ENCODE results near the gene ACSS2.
A peak's percentile ranks its signal among the peaks of the same experiment; 100 is the strongest.

ACSS2 gene

DNA sequence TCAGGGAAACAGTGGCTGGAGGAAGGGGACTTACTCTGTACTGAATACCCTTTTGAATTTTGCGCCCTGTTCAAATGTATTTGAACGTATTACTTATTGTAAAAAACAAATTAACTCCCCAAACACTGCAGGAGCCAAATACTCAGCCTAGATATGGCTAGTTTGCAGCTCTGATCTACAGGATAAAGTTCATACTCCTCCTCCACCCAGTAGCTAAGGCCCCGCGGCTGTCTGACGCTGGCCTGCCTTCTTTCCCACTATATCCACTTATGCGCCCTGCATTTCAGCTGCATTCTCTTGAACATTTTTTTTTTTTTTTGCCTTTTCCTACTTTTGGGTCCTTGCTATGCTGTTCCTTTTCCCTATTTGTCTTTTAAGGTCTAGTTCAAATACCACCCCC is 72.7 kb downstream of the ACSS2 start:
- no peak for DNase-seq (ENCODE audit: low read depth, low spot score)

DNA sequence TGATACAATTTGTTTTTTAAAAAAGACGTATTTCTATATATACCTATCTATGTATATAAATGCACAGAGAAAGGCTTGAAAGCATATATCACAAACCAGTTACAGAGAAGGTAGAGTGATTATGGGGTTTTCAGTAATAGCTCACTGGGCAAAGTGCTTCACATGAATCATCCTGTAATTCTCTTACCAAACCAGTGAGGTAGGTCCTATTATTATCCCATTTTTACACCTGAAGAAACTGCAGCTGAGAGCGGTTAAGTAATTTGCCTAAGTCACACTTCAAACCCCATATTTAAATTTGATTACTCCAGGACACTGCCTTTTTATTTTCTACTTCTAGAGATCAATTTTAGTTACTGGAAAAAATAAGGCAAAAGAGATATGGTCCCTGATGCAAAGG is 74.8 kb downstream of the ACSS2 start:
- DNase-seq (ENCODE audit: low read depth, low spot score), result no peak

DNA sequence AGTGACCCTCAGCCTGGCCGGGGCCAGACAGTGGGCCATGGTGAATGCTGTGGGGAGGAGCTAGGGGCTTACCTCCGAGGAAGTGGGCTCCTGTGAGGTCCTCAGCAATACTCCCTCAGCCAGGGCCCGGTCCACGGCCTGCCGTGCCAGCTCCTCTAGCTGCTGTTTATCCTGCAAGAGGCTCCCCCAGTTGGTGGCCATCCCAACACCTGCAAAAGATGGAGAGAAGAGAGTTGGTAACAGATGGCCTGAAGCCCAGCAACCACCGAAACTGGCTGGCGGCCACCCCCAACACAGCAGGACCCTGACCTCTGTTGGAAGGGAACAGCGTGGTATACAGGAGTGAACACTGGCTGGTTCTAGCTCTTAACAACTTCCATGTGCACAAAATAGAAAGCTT is 75.2 kb downstream of the ACSS2 start:
- DNase-seq (ENCODE audit: low read depth, low spot score), result peak; percentile 81

DNA sequence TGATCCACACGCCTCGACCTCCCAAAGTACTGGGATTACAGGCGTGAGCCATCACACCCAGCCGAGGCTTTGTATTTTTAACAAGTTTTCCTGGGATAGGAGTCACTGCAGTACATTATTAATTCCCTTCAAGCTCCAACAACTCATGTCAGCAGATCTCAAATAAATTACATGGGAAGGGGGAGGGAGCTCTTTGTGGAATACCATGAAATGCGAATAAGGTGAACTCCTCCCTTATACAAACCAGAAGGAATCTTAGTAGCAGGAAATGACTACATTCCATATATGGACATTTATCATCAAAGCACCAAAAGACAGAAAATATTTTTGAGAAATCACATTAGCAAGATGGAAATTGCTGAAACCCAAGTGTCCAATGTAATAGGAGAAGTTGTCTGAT is 76.3 kb downstream of the ACSS2 start:
- no peak for DNase-seq (ENCODE audit: low read depth, low spot score)

DNA sequence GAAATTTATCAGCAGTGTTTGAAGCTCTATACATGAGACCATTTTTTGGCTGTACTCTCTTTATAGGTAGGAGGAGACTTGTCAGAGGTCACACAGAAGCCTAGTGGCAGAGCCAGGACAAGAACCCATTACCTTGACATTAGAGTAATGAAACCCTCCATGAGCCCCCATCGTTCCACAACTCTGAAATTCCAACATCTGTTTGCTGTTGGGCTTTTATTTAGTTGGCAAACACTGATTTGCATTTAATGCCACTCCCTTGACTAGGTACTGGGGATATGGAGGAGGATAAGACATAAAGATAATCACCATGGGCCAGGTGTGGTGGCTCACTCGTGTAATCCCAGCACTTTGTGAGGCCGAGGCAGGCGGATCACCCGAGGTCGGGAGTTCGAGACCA is 77.5 kb downstream of the ACSS2 start:
- no peak for DNase-seq (ENCODE audit: low read depth, low spot score)

DNA sequence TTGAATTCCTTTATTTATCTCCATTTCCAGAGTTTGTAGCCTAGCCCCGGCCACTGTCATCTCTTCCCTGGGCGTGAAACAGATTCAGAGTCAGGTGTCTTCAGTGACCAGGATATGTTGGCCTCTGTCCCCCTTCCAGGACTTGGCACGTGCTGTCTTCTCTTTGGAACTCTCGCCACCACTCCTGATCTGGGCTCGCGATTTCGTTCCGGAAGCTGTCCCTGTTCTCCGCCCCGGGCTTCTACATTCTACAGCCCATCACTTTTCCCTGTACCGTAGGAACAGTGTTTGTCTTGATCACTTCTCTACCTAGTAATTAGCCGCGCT is 78.5 kb downstream of the ACSS2 start:
- no peak for DNase-seq (ENCODE audit: low read depth, low spot score)

DNA sequence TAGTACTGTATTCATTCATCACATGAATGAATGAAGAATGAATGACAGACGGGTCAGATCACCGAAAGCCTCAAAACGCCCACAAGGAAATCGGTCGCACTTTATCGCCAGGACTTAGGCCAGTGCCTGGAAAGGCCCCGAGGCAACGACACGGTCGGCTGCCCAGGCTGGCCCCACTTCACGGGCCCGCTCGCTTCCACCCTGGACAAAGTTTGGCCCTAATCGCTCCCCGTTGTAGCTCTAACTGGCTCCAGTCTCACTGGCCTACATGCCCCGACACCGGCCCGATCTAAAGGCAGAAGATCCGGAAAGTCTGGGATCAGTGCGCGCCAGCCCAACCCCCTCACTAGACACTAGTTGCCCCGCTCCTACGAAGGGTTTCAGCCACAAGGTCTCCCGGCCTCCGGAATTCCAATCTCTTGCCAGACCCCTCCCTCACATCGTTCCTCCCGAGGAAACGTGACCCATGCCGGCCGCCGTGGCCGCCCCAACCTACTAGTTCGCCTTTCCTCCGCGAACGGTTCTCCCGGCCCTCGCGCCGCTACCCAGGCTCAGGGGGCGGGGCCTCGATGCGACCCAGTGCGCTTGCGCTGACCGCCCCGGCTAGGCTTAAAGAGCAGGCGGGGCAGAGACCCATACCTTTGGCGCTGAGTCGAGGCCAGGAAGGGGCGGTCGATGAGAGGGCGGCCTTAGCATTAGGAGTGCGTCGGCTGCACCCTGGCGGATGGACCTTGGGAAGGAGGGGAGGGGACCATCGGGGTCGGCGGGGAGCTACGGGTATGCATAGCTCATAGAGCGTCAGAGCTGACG is 79.0 kb downstream of the ACSS2 start, which contains the start of the genes GSS and MYH7B:
GSS (minus strand) TSS at position 576 of the 810 bp plus-strand sequence. CDS start 3,954 bp downstream, outside the sequence.
MYH7B (plus strand) TSS at position 638 of the 810 bp plus-strand sequence. CDS start 22,138 bp downstream, outside the sequence.
- peak; percentile 89 for DNase-seq (ENCODE audit: low read depth, low spot score)

DNA sequence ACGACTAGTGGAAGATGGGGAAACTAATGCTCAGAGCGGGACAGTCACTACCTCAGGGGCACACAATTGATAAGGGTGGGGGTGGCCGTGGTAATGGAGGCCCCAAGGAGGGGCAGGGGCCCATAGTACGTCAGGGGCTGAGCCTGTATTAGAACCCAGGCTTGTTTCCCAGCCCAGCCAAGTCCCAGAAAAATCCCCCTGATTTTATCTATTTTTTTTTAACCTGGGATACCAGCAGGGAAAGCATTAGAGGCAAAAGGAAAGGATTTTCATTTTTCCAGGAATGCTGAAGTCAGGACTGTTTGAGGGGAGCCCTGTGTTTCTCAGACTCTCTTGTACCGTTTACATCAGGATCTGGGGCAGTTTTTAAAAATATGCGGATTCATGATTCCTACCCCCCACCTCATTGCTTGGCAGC is 79.6 kb downstream of the ACSS2 start:
- DNase-seq (ENCODE audit: low read depth, low spot score), result no peak

DNA sequence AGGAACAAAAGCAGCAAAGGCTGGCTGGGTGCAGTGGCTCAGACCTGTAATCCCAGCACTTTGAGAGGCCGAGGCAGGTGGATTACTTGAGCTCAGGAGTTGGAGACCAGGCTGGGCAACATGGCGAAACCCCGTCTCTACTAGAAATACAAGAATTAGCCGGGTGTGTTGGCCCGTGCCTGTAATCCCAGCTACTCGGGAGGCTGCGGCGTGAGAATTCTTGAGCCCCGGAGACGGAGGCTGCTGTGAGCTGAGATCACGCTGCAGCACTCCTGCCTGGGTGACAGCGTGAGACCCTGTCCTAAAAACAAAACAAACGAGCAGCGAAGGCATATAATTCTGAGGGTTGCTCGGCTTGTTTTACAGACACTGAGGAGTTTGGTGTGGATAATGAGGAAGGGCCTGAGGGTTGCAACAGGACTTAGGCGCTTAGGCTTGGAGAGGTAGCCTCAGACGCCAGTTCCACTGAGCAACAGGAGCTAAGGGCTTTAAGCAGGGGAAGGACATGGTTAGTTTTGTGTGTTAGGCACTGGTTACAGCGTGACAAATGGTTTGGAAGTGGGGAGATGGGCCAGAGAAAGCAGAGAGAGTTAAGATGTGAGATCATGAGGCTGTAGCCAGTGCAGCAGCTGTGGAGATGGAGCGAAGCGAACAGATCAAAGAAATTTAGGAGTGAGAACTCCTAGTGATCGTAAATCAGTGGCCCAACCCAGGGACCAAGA is 80.5 kb downstream of the ACSS2 start:
- DNase-seq (ENCODE audit: low read depth, low spot score), result no peak

DNA sequence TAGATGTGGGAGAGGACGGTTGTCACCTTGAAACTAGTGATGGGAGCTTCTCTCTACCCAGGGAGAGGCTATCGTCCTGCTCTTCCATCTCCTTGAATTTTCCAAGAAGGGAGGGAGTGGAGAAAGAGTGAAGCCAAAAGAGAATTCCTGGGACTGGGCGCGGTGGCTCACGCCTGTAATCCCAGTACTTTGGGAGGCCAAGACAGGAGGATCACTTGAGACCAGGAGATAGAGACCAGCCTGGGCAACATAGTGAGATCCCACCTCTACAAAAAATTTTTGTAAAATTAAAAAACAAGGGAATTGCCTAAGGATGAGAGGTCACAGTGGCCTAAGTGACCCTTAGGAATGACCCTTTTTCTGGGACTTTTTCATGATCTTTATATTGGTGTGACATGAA is 88.1 kb downstream of the ACSS2 start:
- no peak for DNase-seq (ENCODE audit: low read depth, low spot score)

DNA sequence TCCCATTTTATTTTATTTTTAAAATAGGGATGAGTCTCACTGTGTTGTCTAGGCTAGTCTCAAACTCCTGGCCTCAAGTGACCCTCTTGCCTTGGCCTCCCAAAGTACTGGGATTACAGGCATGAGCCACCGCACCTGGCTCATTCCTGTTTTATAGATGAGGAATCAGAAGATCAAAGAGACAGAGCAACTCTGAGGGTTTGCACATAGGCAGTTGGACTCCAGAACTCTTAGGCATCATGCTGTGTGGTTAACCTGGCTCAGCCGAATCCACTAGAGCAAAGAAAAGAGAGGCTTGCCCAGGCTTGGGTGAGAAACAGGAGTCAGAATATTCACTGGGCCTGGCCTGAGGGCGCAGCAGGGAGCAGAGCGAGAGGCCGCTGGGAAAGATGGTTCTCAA is 88.6 kb downstream of the ACSS2 start:
- DNase-seq (ENCODE audit: low read depth, low spot score), result no peak

DNA sequence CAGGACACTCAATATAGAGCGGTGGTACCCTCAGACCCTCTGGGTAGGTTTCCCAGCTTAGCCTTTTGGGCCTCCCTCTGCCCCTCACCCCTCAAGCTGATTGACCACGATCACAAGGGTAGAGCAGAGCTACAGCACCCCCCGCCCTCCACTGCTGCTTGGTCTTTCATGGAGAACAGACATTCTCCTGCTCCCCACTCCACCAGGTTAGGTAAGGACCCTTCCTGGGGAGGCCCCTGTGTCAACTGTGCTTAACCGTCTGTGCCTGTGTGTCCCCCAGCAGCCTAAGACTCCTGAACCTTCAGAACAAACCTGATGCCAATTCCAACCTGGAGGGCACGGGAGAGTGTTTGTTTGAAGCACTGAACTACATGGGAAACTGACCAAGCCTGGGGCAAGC is 91.0 kb downstream of the ACSS2 start:
- no peak for DNase-seq (ENCODE audit: low read depth, low spot score)

DNA sequence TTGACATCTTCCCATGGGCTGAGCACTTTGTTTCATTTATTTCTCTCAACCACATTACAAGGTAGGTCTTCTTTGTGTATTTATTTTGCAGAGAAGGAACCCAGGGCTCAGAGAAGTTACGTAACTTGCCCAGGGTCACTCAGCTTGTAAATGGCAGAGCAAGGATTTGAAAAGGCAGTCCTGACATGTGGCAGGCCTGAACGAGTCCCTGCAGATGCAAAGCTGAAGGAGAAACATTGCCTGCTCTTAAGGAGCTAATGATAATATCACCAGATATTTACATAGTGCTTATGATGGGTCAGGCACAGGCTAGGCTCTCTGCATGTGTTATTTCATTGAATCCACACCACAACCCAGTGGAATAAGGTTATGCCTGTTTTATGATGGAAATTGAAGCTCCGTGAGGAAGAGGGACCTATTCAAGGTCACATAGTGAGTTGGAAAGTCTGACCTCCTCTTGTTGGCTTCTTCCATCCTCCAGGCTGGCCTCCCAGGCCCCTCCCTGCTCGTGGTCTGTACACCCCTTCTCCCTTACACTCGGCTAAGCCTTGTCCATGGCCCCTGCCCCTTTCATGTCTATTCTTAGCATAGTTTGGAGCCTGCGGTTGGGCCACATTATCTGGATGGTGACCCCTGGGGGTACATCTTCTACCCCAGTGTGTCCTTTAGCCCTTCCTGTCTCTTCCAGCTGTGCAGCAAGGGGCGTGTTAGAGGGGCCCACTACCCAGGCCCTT is 91.8 kb downstream of the ACSS2 start:
- DNase-seq (ENCODE audit: low read depth, low spot score), result no peak

DNA sequence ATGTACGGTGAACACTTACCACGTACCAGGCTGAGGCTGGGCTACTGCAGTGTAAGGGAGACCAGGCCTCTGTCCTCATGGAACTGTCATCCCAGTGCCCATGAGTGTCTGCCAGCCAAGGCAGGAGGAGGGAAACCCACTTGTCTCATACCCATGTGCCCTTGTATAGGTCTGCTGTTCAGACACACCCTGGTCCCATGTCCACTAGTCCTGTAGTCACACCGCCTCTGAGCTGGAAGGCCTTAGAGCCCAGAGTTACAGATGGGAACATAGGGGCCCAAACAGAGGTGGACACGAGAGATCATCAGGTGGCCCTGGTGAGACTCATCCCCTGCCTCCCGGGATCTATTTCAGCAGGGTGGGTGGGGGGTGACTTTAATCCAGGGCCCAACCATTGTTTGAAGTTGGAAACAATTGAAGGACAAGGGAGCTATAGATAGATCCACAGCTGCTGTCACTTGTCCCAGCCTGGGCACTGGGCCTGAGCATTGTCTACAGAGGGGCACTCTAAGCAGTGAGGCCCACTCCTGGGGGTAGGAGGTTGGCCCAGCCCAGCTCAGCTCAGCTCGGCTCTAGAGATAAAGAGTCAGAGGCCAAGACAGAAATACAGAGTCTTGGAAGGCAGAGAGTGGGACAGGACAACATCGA is 93.9 kb downstream of the ACSS2 start:
- DNase-seq (ENCODE audit: low read depth, low spot score), result no peak

DNA sequence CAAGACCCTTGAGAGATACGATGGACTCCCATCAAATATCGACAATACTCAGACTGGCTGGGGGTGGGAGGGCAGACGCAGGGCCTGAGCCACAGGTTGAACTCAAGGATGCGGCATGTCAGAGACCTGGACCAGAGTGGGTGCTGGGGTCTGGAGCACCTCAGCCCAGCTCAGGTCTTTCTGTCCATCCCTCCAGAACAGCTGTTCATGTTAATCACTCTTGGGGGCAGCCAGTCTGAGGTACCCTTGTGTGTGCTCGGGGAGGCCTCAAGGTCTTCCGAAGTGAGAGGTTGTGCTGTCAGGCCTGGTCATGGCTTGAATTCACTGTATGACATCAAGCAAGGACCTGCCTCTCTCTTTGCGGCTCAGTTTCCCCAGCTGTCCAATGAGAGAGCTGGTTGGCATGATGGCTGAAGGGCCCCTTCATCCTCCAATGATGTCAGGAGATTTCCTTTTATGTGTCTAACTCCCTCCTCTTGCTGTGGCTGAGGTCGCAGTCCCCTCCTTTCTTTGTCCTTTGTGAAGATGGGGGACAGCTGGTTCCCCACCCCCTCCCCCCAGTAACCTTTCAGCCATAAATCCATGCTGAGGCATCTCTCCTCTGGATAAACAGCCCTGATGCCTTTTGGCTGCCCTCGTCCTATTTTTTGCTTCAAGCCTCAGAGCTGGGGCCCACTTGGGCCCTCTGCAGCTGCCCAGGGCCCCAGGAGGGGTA is 94.6 kb downstream of the ACSS2 start:
- DNase-seq (ENCODE audit: low read depth, low spot score), result no peak

DNA sequence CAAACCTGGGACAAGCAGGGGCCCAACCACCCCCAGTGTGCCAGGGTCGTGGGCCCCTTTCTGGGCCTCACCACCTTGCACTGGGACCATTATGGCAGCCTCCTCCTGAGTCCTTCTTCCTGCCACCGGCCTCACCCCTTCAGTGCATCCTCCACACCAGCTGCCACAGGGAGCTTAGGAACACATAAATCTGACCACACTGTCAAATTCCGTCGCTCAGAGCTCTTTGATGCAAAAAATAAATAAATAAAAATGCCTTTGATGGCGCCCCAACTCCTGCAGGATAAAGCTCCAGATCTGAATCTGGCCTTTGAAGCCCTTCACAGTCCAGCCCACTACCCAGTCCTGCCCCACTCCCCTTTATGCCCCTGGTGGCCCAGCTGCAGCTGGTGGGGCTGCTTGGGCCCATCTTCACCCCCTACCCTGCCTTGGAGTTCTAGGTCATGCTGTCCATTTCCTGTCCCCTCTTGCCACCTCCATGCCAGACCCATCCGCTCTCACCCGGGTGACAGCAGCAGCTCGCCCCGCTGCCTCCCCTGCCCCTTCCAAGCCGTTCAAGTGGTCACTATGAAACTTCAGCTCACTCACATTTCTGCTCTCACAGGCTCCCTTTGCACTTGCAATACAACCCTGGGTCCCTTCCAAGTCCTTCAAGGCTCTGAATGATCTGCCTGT is 95.3 kb downstream of the ACSS2 start:
- no peak for DNase-seq (ENCODE audit: low read depth, low spot score)

DNA sequence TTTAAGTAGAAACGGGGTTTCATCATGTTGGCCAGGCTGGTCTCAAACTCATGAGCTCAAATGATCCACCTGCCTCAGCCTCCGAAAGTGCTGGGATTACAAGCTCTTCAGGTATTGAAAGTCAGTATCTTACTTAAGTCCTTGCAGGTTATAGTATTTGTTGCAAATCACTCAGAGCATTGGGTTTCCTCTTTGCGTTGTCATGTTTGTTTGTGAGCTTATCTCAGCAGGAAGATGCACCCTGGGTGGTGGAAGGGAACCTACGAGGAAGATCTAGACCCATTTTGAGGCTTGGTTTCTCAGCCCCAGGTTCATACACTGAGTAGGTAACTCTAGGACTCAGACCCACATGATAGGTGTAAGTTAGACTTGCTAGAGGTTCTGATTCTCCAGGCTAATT is 97.8 kb downstream of the ACSS2 start:
- DNase-seq (ENCODE audit: low read depth, low spot score), result no peak

DNA sequence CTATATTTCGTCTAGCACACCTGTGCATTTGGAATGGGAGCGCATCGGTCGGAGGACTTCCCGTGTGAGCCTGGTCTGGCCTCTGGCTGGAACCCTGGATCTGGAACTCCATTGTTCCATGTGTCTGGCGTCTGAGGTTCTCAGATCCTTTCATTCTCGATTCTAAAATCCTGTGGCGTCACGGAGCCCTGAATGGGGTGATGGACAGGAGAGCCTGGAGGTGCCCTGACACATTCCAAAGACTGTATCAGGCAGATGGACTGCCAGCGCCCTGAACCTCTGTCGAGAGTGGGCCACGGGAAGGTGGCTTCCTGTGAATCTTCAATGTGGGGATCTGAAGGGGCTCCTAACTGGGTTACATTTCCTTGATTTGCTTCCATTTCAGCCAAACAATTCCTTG is 99.9 kb downstream of the ACSS2 start:
- DNase-seq (ENCODE audit: low read depth, low spot score), result no peak

Data from brain pericyte (primary cell).